ENCODE results near the gene GXYLT2.

Gene GXYLT2

GRCh38 chr3:72942427-72942826 lies 54.6 kb downstream of the GXYLT2 start:
- TF ChIP-seq FOXP2 (optimal IDR thresholded peaks at IDR 0.05; ENCODE audit: borderline replicate concordance, extremely low read depth, extremely low read length, insufficient read depth), result no peak
- no peak for TF ChIP-seq POLR2AphosphoS5 (IDR thresholded peaks at IDR 0.05; ENCODE audit: low read depth, low read length)
- no peak for TF ChIP-seq TAF1 (IDR thresholded peaks at IDR 0.05; ENCODE audit: borderline replicate concordance, insufficient read depth, low read length)
- TF ChIP-seq SIN3A (IDR thresholded peaks at IDR 0.05; ENCODE audit: borderline replicate concordance, insufficient read depth, low read length), result no peak
- TF ChIP-seq REST (IDR thresholded peaks at IDR 0.05; ENCODE audit: insufficient read depth in 1 of 2, low read depth in 2 of 2, low read length in 2 of 2), result no peak

DNA sequence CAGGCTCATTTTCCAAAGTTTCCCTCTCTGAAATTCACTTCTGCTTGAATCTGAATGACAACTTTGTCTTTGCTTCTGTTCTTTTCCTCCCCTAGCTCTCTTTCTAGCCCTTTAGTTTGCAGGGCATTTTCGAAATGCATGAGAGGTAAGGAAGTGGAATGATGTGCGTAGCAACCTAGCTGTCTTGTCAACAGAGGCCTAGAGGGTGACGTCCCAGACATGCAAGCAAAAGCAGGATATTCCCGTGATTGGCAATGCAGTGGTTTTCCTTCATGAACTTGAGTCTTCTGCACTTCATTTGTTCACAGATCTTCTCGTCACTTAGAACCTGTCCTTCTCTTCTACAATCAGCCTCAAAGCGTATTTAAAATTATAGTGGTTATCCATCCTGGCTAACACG lies 56.9 kb downstream of the GXYLT2 start:
- TF ChIP-seq TAF1 (IDR thresholded peaks at IDR 0.05; ENCODE audit: borderline replicate concordance, insufficient read depth, low read length), result no peak
- no peak for TF ChIP-seq SIN3A (IDR thresholded peaks at IDR 0.05; ENCODE audit: borderline replicate concordance, insufficient read depth, low read length)
- no peak for TF ChIP-seq REST (IDR thresholded peaks at IDR 0.05; ENCODE audit: insufficient read depth in 1 of 2, low read depth in 2 of 2, low read length in 2 of 2)
- TF ChIP-seq POLR2AphosphoS5 (IDR thresholded peaks at IDR 0.05; ENCODE audit: low read depth, low read length), result no peak
- TF ChIP-seq FOXP2 (optimal IDR thresholded peaks at IDR 0.05; ENCODE audit: borderline replicate concordance, extremely low read depth, extremely low read length, insufficient read depth), result no peak

DNA sequence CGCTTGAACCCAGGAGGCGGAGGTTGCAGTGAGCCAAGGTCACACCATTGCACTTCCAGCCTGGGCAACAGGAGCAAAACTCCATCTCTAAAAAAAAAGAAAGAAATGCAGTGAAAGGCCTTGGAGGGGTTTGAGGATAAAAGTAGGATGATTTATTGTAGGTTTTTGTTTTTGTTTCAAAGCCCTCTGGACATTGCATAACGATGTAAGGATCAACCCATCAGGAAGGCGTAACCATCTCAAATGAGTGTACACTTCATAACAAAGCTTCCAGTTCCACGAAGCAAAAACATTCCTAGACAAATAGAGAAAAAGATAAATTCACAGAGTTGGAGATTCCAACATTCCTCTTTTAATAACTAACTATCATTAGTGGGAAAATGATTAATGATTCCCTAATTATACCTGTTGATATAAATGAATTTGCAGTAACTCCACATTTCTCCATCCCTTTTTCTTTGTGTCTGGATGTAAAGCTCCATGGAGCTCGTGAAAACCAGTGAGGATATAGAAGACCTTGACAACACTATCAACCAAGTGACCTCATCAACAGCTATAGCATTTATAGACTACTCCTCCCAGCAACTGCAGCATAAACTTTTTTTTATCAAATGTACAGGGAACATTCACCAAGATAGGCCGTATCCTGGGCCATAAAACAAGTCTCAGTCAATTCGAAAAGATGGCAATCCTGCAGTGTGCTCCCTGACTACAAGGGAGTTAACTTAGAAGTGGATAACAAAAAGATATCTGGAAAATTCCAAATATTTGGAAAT lies 60.1 kb downstream of the GXYLT2 start:
- TF ChIP-seq FOXP2 (optimal IDR thresholded peaks at IDR 0.05; ENCODE audit: borderline replicate concordance, extremely low read depth, extremely low read length, insufficient read depth) (no peak), TAF1 (IDR thresholded peaks at IDR 0.05; ENCODE audit: borderline replicate concordance, insufficient read depth, low read length) (no peak), REST (IDR thresholded peaks at IDR 0.05; ENCODE audit: insufficient read depth in 1 of 2, low read depth in 2 of 2, low read length in 2 of 2) (no peak), POLR2AphosphoS5 (IDR thresholded peaks at IDR 0.05; ENCODE audit: low read depth, low read length) (no peak), SIN3A (IDR thresholded peaks at IDR 0.05; ENCODE audit: borderline replicate concordance, insufficient read depth, low read length) (no peak)

GRCh38 chr3:72949016-72949415 lies 61.2 kb downstream of the GXYLT2 start:
- TF ChIP-seq POLR2AphosphoS5 (IDR thresholded peaks at IDR 0.05; ENCODE audit: low read depth, low read length), result no peak

DNA sequence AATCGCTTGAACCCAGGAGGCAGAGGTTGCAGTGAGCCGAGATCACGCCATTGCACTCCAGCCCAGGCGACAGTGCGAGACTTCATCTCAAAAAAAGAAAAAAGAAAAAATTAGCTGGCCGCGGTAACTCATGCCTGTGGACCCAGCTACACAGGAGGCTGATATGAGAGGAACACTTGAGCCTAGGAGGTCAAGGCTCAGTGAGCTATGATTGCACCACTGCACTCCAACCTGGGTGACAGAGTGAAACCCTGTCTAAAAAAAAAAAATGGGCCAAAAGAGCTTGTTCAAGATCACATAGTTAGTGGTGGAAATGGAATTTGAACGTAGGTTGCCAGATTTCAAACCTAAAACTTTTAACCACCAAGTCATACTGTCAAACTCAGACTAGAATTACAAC lies 62.5 kb downstream of the GXYLT2 start:
- TF ChIP-seq REST (IDR thresholded peaks at IDR 0.05; ENCODE audit: insufficient read depth in 1 of 2, low read depth in 2 of 2, low read length in 2 of 2) (no peak), SIN3A (IDR thresholded peaks at IDR 0.05; ENCODE audit: borderline replicate concordance, insufficient read depth, low read length) (no peak), TAF1 (IDR thresholded peaks at IDR 0.05; ENCODE audit: borderline replicate concordance, insufficient read depth, low read length) (no peak)
